Neutrophil (primary cell): ENCODE results near the gene LPP.

Source experiments
- H3K27ac ChIP-seq: fragments of 200-600 bp; sonication (generic); 2 replicates; pipeline ENCODE4 v1.5.1; 2016; ENCODE audit warnings: mild to moderate bottlenecking, moderate library complexity
- H3K27me3 ChIP-seq: fragments of 200-600 bp; sonication (generic); 2 replicates; pipeline ENCODE4 v1.6.0; 2016; ENCODE audit warnings: mild to moderate bottlenecking
- H3K36me3 ChIP-seq: fragments of 200-600 bp; sonication (generic); 2 replicates; pipeline ENCODE4 v1.5.1; 2017
- H3K4me1 ChIP-seq, 2 experiments: fragments of 200-600 bp in 1 of 2; sonication (generic) in 1 of 2; 1 replicate in 1 of 2; 2 replicates in 1 of 2; pipeline versions ENCODE4 v1.5.1 to v1.6.1; 2013 to 2016; ENCODE audit warnings: low read depth in 1 of 2, low read length in 1 of 2, mild to moderate bottlenecking in 1 of 2, moderate library complexity in 1 of 2; ENCODE audit not compliant: control insufficient read depth in 1 of 2, insufficient read depth in 1 of 2
- H3K4me3 ChIP-seq, 2 experiments: fragments of 200-600 bp in 1 of 2; sonication (generic) in 1 of 2; 1 replicate in 1 of 2; 2 replicates in 1 of 2; pipeline ENCODE4 v1.5.1; 2013 to 2016; ENCODE audit warnings: low read depth in 1 of 2, low read length in 1 of 2, mild to moderate bottlenecking in 1 of 2, moderate library complexity in 1 of 2
- H3K9me3 ChIP-seq: fragments of 200-600 bp; sonication (generic); 2 replicates; pipeline ENCODE4 v1.5.1; 2016
- CTCF ChIP-seq: fragments of 200-600 bp; sonication (generic); IDR thresholded peaks from 2 replicates; pipeline ENCODE4 v1.5.1; 2016; ENCODE audit warnings: antibody characterized with exemption

The LPP gene

DNA sequence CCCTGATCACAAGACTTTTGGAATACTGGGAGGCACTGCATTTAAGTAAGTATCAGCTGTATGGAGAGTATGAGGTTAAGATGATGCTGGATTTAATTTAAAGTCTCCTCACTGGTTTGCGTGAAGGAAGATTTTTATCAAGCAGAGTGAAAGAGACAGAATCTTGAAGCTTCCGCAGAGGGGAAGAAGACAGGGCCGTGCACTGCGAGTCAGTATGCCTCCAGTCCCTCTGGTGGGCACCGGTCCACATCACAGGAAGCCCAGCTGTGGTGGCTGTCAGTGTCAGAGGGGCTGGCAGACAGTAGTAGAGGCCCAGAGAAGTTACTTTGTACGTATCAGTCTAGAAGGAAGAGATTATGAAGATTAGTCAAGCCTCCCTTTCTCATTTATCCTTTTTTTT lies 638.8 kb downstream of the LPP start:
- TF ChIP-seq CTCF: no peak
- H3K27me3 ChIP-seq: no peaks in the 10 kb centered on the region
- peaks cover 0 to 8% of the 10 kb centered on the region in 2 experiments for H3K4me1 ChIP-seq
- no peak overlapping the region for H3K27ac ChIP-seq
- H3K36me3 ChIP-seq: no peaks in the 10 kb centered on the region
- H3K4me3 ChIP-seq: no peak overlapping the region
- no peaks in the 10 kb centered on the region for H3K9me3 ChIP-seq

- no peak overlapping the region for H3K4me3 ChIP-seq
- no peaks in the 10 kb centered on the region for H3K4me1 ChIP-seq
- no peak for TF ChIP-seq CTCF
- H3K9me3 ChIP-seq: no peaks in the 10 kb centered on the region
- no peak overlapping the region for H3K27ac ChIP-seq
- H3K36me3 ChIP-seq: no peaks in the 10 kb centered on the region
- H3K27me3 ChIP-seq: no peaks in the 10 kb centered on the region
Measured at GRCh38 chr3:188796122-188796631, 642.2 kb downstream of the LPP start.

DNA sequence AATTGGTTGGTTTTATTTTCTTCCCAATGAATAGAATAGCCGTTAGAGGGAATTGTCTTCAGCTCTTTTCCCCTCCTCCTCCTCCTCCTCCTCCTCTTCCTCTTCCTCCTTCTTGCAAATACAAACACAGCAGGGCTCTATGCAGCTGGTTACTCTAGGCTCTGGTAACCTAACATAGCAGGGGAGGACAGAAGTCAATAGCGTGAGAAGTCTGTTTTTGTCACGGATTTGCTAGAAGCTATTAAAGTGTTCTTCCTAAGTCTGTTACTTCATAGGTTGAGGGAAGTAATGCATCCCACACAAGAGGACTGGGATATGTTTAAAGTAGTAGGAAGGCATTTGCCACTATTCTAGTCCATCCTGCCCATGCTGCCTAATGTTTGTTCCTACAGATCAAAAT lies 643.1 kb downstream of the LPP start:
- no peak overlapping the region for H3K27ac ChIP-seq
- H3K27me3 ChIP-seq: no peaks in the 10 kb centered on the region
- no peaks in the 10 kb centered on the region for H3K9me3 ChIP-seq
- H3K4me1 ChIP-seq: no peaks in the 10 kb centered on the region
- no peaks in the 10 kb centered on the region for H3K36me3 ChIP-seq
- TF ChIP-seq CTCF: no peak
- no peak overlapping the region for H3K4me3 ChIP-seq

DNA sequence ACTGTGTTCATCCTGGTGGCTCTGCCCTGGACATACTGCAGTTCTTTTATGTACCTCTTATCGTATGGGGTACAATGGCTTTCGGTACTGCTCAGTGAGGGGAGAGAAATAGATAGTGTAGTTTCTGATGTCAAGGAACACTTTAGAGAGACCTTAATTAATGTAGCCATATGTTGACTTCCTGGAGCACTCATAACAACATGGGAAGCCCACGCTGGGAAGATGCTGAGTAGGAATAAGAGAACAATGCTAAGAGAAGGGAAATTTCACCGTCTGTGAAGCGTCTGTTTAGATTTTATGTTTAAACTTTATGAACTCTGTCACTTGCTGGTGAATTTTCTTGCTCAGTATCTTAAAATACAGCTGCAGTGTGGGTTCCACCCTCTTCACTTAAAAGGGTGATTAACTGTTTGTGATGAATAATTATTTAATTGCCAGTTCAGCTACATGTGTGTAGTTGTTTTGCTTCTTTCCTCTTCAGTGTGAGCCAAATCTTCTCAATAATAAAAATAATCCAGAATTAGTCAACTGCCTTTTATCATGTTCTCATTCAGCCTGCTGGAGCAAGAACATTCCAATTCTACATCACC lies 644.7 kb downstream of the LPP start:
- H3K36me3 ChIP-seq: no peaks in the 10 kb centered on the region
- TF ChIP-seq CTCF: no peak
- H3K9me3 ChIP-seq: no peaks in the 10 kb centered on the region

DNA sequence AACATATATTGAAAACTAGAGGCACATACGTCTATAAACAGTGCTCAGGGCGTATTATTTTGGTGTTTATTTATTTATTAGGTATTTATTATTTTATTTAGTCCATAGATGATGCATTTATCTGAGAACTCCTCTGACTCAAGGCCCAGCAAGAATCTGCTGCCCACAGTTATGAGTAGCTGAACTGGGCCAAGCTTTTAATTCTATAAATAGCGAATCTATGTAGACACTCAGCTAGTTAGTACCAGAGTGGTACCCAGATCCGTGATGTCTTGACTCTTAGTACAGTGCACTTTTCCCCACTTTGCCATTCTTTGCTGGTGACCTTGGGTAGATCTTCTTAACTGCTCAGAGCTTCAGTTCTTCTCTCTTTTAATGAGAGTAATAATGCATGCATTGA lies 647.4 kb downstream of the LPP start:
- Histone ChIP-seq H3K4me3 (no peak overlapping the region), H3K36me3 (no peaks in the 10 kb centered on the region), H3K9me3 (no peaks in the 10 kb centered on the region), H3K4me1 (no peaks in the 10 kb centered on the region), H3K27me3 (no peaks in the 10 kb centered on the region), H3K27ac (no peak overlapping the region)
- no peak for TF ChIP-seq CTCF

More for the DNA sequence above, 644.7 kb downstream of the LPP start:
- Histone ChIP-seq H3K4me1 (no peaks in the 10 kb centered on the region), H3K4me3 (no peak overlapping the region), H3K27me3 (no peaks in the 10 kb centered on the region), H3K27ac (no peak overlapping the region)
